IPS-18c (cell line): ENCODE data around the gene OR5C1.
A peak's percentile ranks its signal among the peaks of the same experiment; 100 is the strongest.
"Not testable (repeated sequence)": the region's sequence is repeated elsewhere in the genome, so short reads cannot be mapped to it uniquely, and the experiment has no call there.

Source experiments
- H3K4me3 ChIP-seq: 2 replicates; pipeline ENCODE4 v1.7.0; 2013; ENCODE audit warnings: low read depth, mild to moderate bottlenecking, low read length, moderate library complexity; ENCODE audit not compliant: insufficient read depth
- H3K9me3 ChIP-seq: one replicate; pipeline ENCODE4 v1.6.1; 2013; ENCODE audit warnings: mild to moderate bottlenecking, low read length, moderate library complexity; ENCODE audit not compliant: control insufficient read depth, insufficient read depth

The OR5C1 gene

GRCh38 chr9:122807271-122807900 lies 18.7 kb downstream of the OR5C1 start:
- Histone ChIP-seq H3K4me3 (no peak overlapping the region), H3K9me3 (peaks cover 3% of the 10 kb centered on the region)

GRCh38 chr9:122808141-122808540 lies 19.4 kb downstream of the OR5C1 start:
- H3K9me3 ChIP-seq = peaks cover 3% of the 10 kb centered on the region
- H3K4me3 ChIP-seq = no peak overlapping the region

- H3K4me3 ChIP-seq, H3K9me3 ChIP-seq: not testable (repeated sequence)
Measured at GRCh38 chr9:122809261-122809660, 20.5 kb downstream of the OR5C1 start.

GRCh38 chr9:122810306-122810946 lies 21.7 kb downstream of the OR5C1 start:
- no peak overlapping the region for H3K4me3 ChIP-seq
- H3K9me3 ChIP-seq = no peaks in the 10 kb centered on the region

GRCh38 chr9:122812736-122813135 lies 24.0 kb downstream of the OR5C1 start:
- no peaks in the 10 kb centered on the region for H3K9me3 ChIP-seq
- H3K4me3 ChIP-seq = no peak overlapping the region

- Histone ChIP-seq H3K9me3 (no peaks in the 10 kb centered on the region), H3K4me3 (no peak overlapping the region)
Measured at GRCh38 chr9:122814545-122814944, 25.8 kb downstream of the OR5C1 start.

GRCh38 chr9:122815544-122815943 lies 26.8 kb downstream of the OR5C1 start:
- Histone ChIP-seq H3K4me3 (no peak overlapping the region), H3K9me3 (no peaks in the 10 kb centered on the region)

- H3K9me3 ChIP-seq = no peaks in the 10 kb centered on the region
- no peak overlapping the region for H3K4me3 ChIP-seq
Measured at GRCh38 chr9:122816163-122816867, 27.6 kb downstream of the OR5C1 start.

- no peaks in the 10 kb centered on the region for H3K9me3 ChIP-seq
Measured at GRCh38 chr9:122819326-122819725, 30.6 kb downstream of the OR5C1 start.

GRCh38 chr9:122819791-122820489 lies 31.2 kb downstream of the OR5C1 start:
- Histone ChIP-seq H3K9me3 (no peaks in the 10 kb centered on the region), H3K4me3 (no peak overlapping the region)

More at GRCh38 chr9:122819326-122819725, 30.6 kb downstream of the OR5C1 start:
- H3K4me3 ChIP-seq = no peak overlapping the region

- no peak overlapping the region for H3K4me3 ChIP-seq
- H3K9me3 ChIP-seq = no peaks in the 10 kb centered on the region
Measured at GRCh38 chr9:122820490-122820845, 31.7 kb downstream of the OR5C1 start.

GRCh38 chr9:122821278-122821943 lies 32.7 kb downstream of the OR5C1 start:
- H3K4me3 ChIP-seq = no peak overlapping the region
- H3K9me3 ChIP-seq = no peaks in the 10 kb centered on the region

GRCh38 chr9:122822056-122822455 lies 33.3 kb downstream of the OR5C1 start:
- Histone ChIP-seq H3K4me3 (no peak overlapping the region), H3K9me3 (no peaks in the 10 kb centered on the region)

GRCh38 chr9:122822938-122823337 lies 34.2 kb downstream of the OR5C1 start:
- no peak overlapping the region for H3K4me3 ChIP-seq
- H3K9me3 ChIP-seq = no peaks in the 10 kb centered on the region

GRCh38 chr9:122827761-122828093 lies 39.0 kb downstream of the OR5C1 start:
- Histone ChIP-seq H3K9me3 (no peaks in the 10 kb centered on the region), H3K4me3 (peak overlapping the region; percentile 96)

- H3K9me3 ChIP-seq, H3K4me3 ChIP-seq: not testable (repeated sequence)
Measured at GRCh38 chr9:122828965-122829284, 40.2 kb downstream of the OR5C1 start.

- no peaks in the 10 kb centered on the region for H3K9me3 ChIP-seq
- H3K4me3 ChIP-seq = no peak overlapping the region
Measured at GRCh38 chr9:122832194-122832593, 43.5 kb downstream of the OR5C1 start.
